Measurements from ENCODE around the gene CSNK1D.

GRCh38 chr17:82240506-82241182, 32.9 kb downstream of the CSNK1D start:
- no peak for TF ChIP-seq CTCF (tag by site-specific recombination; IDR thresholded peaks at IDR 0.05)
- no peak for TF ChIP-seq MZF1 (tag by site-specific recombination; IDR thresholded peaks at IDR 0.05; ENCODE audit: borderline replicate concordance)
- no peak for TF ChIP-seq ZNF549 (tag by site-specific recombination; IDR thresholded peaks at IDR 0.05)
- no peak for TF ChIP-seq ZNF416 (tag by site-specific recombination; IDR thresholded peaks at IDR 0.05)
- no peak for TF ChIP-seq KLF16 (tag by site-specific recombination; IDR thresholded peaks at IDR 0.05)
- TF ChIP-seq ZEB2 (tag by site-specific recombination; IDR thresholded peaks at IDR 0.05), result no peak
- no peak for TF ChIP-seq PRDM4 (tag by site-specific recombination; IDR thresholded peaks at IDR 0.05)
- no peak for TF ChIP-seq ZNF174 (tag by site-specific recombination; IDR thresholded peaks at IDR 0.05)
- TF ChIP-seq OVOL3 (tag by site-specific recombination; IDR thresholded peaks at IDR 0.05), result no peak
- TF ChIP-seq ZNF335 (tag by site-specific recombination; conservative IDR thresholded peaks at IDR 0.05), result no peak
- no peak for TF ChIP-seq ZSCAN18 (tag by site-specific recombination; IDR thresholded peaks at IDR 0.05)
- TF ChIP-seq ATF2 (tag by site-specific recombination; IDR thresholded peaks at IDR 0.05; ENCODE audit: low read depth), result no peak
